GM23338 (cell line): Measurements from ENCODE around the gene KRTDAP.

ENCODE experiments used
- CREB1 ChIP-seq: fragments of 250-450 bp; sonication (Bioruptor Pico); IDR thresholded peaks from 2 replicates; pipeline ENCODE4 v1.5.0; 2020; ENCODE audit warnings: low read depth, mild to moderate bottlenecking, moderate library complexity
- EZH2 ChIP-seq: fragments of 200-600 bp; sonication (generic); IDR thresholded peaks from one replicate; pipeline ENCODE4 v1.8.0; 2017; ENCODE audit warnings: antibody characterized with exemption, mild to moderate bottlenecking, low read depth; ENCODE audit not compliant: unreplicated experiment
- EZH2phosphoT487 ChIP-seq: fragments of 200-600 bp; sonication (generic); IDR thresholded peaks from one replicate; pipeline ENCODE4 v1.8.1; 2018; ENCODE audit warnings: antibody characterized with exemption; ENCODE audit not compliant: unreplicated experiment
- JUNB ChIP-seq: IDR thresholded peaks from one replicate; pipeline ENCODE4 v1.6.1; 2016; ENCODE audit warnings: antibody characterized with exemption; ENCODE audit not compliant: unreplicated experiment
- POLR2AphosphoS5 ChIP-seq: IDR thresholded peaks from 2 replicates; pipeline ENCODE4 v1.6.1; 2016; ENCODE audit warnings: antibody characterized with exemption, low read depth
- STAT1 ChIP-seq: IDR thresholded peaks from one replicate; pipeline ENCODE4 v1.6.1; 2016; ENCODE audit warnings: antibody characterized with exemption; ENCODE audit not compliant: unreplicated experiment
- TF ChIP-seq, protein P1 (sequence below), 2 experiments: fragments of 200-600 bp in 1 of 2; sonication (generic) in 1 of 2; conservative IDR thresholded peaks; 2 replicates each; pipeline versions ENCODE4 v1.5.1 to v1.6.1; 2016 to 2017; ENCODE audit warnings: antibody characterized with exemption in 2 of 2, low read depth in 2 of 2, mild to moderate bottlenecking in 2 of 2, moderate library complexity in 1 of 2
- TF ChIP-seq, protein P2 (sequence below): IDR thresholded peaks from one replicate; pipeline ENCODE4 v1.6.1; 2018; ENCODE audit warnings: antibody characterized with exemption; ENCODE audit not compliant: unreplicated experiment
- TF ChIP-seq, protein P3 (sequence below): fragments of 250-450 bp; sonication (Bioruptor Pico); IDR thresholded peaks from 2 replicates; pipeline ENCODE4 v1.5.0; 2020; ENCODE audit warnings: mild to moderate bottlenecking, moderate library complexity

DNA sequence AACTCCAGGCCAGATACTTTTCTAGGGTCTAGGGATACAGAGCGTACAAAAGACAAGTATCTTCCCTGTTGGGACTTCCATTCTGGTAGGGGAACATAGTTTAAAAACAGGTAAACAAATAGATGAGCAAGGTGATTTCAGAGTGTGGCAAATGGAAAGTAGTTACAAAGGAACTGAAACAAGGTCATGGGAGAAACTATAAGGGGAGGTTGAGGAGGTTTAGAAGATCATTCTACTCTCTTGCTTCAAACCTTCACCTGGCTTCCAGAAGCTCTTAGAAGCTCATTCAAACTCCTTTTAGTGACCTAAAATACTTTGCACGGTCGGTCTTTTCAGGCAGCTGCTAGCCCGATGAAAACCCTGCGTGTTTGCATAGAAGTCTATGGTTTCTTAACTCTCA, 33.1 kb downstream of the KRTDAP start:
- TF ChIP-seq EZH2phosphoT487 (no peak), EZH2 (no peak), POLR2AphosphoS5 (no peak), JUNB (no peak), STAT1 (no peak), CREB1 (CRISPR knock-in tag) (no peak)
- TF ChIP-seq, protein P1, sequence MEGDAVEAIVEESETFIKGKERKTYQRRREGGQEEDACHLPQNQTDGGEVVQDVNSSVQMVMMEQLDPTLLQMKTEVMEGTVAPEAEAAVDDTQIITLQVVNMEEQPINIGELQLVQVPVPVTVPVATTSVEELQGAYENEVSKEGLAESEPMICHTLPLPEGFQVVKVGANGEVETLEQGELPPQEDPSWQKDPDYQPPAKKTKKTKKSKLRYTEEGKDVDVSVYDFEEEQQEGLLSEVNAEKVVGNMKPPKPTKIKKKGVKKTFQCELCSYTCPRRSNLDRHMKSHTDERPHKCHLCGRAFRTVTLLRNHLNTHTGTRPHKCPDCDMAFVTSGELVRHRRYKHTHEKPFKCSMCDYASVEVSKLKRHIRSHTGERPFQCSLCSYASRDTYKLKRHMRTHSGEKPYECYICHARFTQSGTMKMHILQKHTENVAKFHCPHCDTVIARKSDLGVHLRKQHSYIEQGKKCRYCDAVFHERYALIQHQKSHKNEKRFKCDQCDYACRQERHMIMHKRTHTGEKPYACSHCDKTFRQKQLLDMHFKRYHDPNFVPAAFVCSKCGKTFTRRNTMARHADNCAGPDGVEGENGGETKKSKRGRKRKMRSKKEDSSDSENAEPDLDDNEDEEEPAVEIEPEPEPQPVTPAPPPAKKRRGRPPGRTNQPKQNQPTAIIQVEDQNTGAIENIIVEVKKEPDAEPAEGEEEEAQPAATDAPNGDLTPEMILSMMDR (conservative IDR thresholded peaks at IDR 0.05; ENCODE audit: low read depth in 2 of 2), result no peak
- TF ChIP-seq, protein P2, sequence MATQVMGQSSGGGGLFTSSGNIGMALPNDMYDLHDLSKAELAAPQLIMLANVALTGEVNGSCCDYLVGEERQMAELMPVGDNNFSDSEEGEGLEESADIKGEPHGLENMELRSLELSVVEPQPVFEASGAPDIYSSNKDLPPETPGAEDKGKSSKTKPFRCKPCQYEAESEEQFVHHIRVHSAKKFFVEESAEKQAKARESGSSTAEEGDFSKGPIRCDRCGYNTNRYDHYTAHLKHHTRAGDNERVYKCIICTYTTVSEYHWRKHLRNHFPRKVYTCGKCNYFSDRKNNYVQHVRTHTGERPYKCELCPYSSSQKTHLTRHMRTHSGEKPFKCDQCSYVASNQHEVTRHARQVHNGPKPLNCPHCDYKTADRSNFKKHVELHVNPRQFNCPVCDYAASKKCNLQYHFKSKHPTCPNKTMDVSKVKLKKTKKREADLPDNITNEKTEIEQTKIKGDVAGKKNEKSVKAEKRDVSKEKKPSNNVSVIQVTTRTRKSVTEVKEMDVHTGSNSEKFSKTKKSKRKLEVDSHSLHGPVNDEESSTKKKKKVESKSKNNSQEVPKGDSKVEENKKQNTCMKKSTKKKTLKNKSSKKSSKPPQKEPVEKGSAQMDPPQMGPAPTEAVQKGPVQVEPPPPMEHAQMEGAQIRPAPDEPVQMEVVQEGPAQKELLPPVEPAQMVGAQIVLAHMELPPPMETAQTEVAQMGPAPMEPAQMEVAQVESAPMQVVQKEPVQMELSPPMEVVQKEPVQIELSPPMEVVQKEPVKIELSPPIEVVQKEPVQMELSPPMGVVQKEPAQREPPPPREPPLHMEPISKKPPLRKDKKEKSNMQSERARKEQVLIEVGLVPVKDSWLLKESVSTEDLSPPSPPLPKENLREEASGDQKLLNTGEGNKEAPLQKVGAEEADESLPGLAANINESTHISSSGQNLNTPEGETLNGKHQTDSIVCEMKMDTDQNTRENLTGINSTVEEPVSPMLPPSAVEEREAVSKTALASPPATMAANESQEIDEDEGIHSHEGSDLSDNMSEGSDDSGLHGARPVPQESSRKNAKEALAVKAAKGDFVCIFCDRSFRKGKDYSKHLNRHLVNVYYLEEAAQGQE, result no peak
- TF ChIP-seq, protein P3, sequence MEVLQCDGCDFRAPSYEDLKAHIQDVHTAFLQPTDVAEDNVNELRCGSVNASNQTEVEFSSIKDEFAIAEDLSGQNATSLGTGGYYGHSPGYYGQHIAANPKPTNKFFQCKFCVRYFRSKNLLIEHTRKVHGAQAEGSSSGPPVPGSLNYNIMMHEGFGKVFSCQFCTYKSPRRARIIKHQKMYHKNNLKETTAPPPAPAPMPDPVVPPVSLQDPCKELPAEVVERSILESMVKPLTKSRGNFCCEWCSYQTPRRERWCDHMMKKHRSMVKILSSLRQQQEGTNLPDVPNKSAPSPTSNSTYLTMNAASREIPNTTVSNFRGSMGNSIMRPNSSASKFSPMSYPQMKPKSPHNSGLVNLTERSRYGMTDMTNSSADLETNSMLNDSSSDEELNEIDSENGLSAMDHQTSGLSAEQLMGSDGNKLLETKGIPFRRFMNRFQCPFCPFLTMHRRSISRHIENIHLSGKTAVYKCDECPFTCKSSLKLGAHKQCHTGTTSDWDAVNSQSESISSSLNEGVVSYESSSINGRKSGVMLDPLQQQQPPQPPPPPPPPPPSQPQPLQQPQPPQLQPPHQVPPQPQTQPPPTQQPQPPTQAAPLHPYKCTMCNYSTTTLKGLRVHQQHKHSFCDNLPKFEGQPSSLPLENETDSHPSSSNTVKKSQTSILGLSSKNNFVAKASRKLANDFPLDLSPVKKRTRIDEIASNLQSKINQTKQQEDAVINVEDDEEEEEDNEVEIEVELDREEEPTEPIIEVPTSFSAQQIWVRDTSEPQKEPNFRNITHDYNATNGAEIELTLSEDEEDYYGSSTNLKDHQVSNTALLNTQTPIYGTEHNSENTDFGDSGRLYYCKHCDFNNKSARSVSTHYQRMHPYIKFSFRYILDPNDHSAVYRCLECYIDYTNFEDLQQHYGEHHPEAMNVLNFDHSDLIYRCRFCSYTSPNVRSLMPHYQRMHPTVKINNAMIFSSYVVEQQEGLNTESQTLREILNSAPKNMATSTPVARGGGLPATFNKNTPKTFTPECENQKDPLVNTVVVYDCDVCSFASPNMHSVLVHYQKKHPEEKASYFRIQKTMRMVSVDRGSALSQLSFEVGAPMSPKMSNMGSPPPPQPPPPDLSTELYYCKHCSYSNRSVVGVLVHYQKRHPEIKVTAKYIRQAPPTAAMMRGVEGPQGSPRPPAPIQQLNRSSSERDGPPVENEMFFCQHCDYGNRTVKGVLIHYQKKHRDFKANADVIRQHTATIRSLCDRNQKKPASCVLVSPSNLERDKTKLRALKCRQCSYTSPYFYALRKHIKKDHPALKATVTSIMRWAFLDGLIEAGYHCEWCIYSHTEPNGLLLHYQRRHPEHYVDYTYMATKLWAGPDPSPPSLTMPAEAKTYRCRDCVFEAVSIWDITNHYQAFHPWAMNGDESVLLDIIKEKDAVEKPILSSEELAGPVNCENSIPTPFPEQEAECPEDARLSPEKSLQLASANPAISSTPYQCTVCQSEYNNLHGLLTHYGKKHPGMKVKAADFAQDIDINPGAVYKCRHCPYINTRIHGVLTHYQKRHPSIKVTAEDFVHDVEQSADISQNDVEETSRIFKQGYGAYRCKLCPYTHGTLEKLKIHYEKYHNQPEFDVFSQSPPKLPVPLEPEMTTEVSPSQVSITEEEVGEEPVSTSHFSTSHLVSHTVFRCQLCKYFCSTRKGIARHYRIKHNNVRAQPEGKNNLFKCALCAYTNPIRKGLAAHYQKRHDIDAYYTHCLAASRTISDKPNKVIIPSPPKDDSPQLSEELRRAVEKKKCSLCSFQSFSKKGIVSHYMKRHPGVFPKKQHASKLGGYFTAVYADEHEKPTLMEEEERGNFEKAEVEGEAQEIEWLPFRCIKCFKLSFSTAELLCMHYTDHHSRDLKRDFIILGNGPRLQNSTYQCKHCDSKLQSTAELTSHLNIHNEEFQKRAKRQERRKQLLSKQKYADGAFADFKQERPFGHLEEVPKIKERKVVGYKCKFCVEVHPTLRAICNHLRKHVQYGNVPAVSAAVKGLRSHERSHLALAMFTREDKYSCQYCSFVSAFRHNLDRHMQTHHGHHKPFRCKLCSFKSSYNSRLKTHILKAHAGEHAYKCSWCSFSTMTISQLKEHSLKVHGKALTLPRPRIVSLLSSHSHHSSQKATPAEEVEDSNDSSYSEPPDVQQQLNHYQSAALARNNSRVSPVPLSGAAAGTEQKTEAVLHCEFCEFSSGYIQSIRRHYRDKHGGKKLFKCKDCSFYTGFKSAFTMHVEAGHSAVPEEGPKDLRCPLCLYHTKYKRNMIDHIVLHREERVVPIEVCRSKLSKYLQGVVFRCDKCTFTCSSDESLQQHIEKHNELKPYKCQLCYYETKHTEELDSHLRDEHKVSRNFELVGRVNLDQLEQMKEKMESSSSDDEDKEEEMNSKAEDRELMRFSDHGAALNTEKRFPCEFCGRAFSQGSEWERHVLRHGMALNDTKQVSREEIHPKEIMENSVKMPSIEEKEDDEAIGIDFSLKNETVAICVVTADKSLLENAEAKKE (CRISPR knock-in tag), result no peak
